B cell (primary cell): Measurements from ENCODE around the gene TMEM52. TPM values are rescaled to one million over a fixed set of nuclear protein-coding genes. Genes with fewer than 3 reads are reported as not detected.

Source experiments
- ATAC-seq: fragments of 200-7000 bp; cut with Tn5 transposase; one replicate; pipeline ENCODE4 v1.10.0; 2021; ENCODE audit warnings: low read depth, mild to moderate bottlenecking, moderate number of reproducible peaks, moderate library complexity
- CTCF ChIA-PET: fragments of 350-600 bp; sonication (Branson Sonifier 250); formaldehyde crosslinking; loops from one replicate; lab custom pipeline; 2021; ENCODE audit warnings: antibody characterized with exemption, inconsistent platforms; lab: Charles Lee
- POLR2A ChIA-PET: fragments of 350-600 bp; sonication (Branson Sonifier 250); formaldehyde crosslinking; loops from one replicate; lab custom pipeline; 2021; ENCODE audit warnings: antibody characterized with exemption; lab: Charles Lee
- DNase-seq: peaks from one replicate; pipeline ENCODE4 v3.0.0; 2013
- H2AFZ ChIP-seq: 2 replicates; pipeline ENCODE4 v1.6.1; 2012; ENCODE audit warnings: mild to moderate bottlenecking, low read depth, low read length; ENCODE audit not compliant: insufficient read depth, poor library complexity, severe bottlenecking
- H3K27ac ChIP-seq, 2 donors: 1 replicate in 1 of 2; 2 replicates in 1 of 2; pipeline ENCODE4 v1.5.1; 2012 to 2013; ENCODE audit warnings: low read length in 2 of 2, mild to moderate bottlenecking in 2 of 2, moderate library complexity in 1 of 2
- H3K27me3 ChIP-seq, 4 experiments: fragments of 200-600 bp in 1 of 4; sonication (generic) in 1 of 4; replicated peaks in 1 of 4; 1 replicate in 2 of 4; 2 replicates in 2 of 4; pipeline versions ENCODE4 v1.6.1 to v1.7.0; 2013 to 2016; ENCODE audit warnings: low read length in 3 of 4, mild to moderate bottlenecking in 2 of 4, mixed read lengths in 1 of 4, moderate library complexity in 1 of 4; ENCODE audit not compliant: insufficient read depth in 4 of 4, control insufficient read depth in 3 of 4; ENCODE audit errors: control extremely low read depth in 1 of 4
- H3K36me3 ChIP-seq, 2 experiments: replicated peaks in 1 of 2; 1 replicate in 1 of 2; 2 replicates in 1 of 2; pipeline versions ENCODE4 v1.6.1 to v1.7.1; 2013; ENCODE audit warnings: low read length in 1 of 2; ENCODE audit not compliant: insufficient read depth in 2 of 2, control insufficient read depth in 1 of 2; ENCODE audit errors: control extremely low read depth in 1 of 2, extremely low read depth in 1 of 2
- H3K4me1 ChIP-seq, 2 donors: fragments of 200-600 bp in 1 of 2; sonication (generic) in 1 of 2; 1 replicate in 1 of 2; 2 replicates in 1 of 2; pipeline versions ENCODE4 v1.5.1 to v1.6.1; 2013 to 2017; ENCODE audit warnings: low read length in 2 of 2; ENCODE audit not compliant: control insufficient read depth in 2 of 2, insufficient read depth in 2 of 2
- H3K4me2 ChIP-seq: replicated peaks from 2 replicates; pipeline ENCODE3; 2012; ENCODE audit warnings: mild to moderate bottlenecking, low read depth, low read length; ENCODE audit not compliant: poor library complexity, severe bottlenecking
- H3K4me3 ChIP-seq, 5 experiments: fragments of 200-600 bp in 1 of 5; sonication (generic) in 1 of 5; 1 replicate in 3 of 5; 2 replicates in 2 of 5; pipeline versions ENCODE4 v1.5.1 to v1.7.0; 2011 to 2016; ENCODE audit warnings: low read length in 4 of 5, mild to moderate bottlenecking in 4 of 5, low read depth in 2 of 5, control low read depth in 1 of 5, moderate library complexity in 1 of 5; ENCODE audit not compliant: insufficient read depth in 1 of 5; ENCODE audit errors: control extremely low read depth in 1 of 5, extremely low read depth in 1 of 5
- H3K79me2 ChIP-seq: fragments of 200-600 bp; sonication (generic); one replicate; pipeline ENCODE4 v1.6.0; 2016; ENCODE audit warnings: low read length; ENCODE audit not compliant: control insufficient read depth, insufficient read depth
- H3K9ac ChIP-seq: fragments of 200-600 bp; sonication (generic); 2 replicates; pipeline ENCODE4 v1.6.1; 2017; ENCODE audit warnings: mild to moderate bottlenecking, low read length, moderate library complexity
- H3K9me3 ChIP-seq, 3 donors: one replicate each; pipeline versions ENCODE4 v1.6.1 to v1.7.1; 2013; ENCODE audit warnings: low read length in 2 of 3; ENCODE audit not compliant: control insufficient read depth in 2 of 3, insufficient read depth in 1 of 3; ENCODE audit errors: control extremely low read depth in 1 of 3
- H4K20me1 ChIP-seq: 2 replicates; pipeline ENCODE4 v1.6.0; 2012; ENCODE audit warnings: mild to moderate bottlenecking, low read length; ENCODE audit not compliant: insufficient read depth, control insufficient read depth, poor library complexity, severe bottlenecking
- H3K27ac Mint-ChIP-seq: one replicate; pipeline ENCODE4 v1.8.0; 2021; ENCODE audit warnings: mixed read lengths
- H3K27me3 Mint-ChIP-seq: one replicate; pipeline ENCODE4 v1.8.0; 2021; ENCODE audit warnings: mixed read lengths
- H3K4me1 Mint-ChIP-seq: one replicate; pipeline ENCODE4 v1.8.0; 2021; ENCODE audit warnings: mixed read lengths
- H3K4me3 Mint-ChIP-seq: one replicate; pipeline ENCODE4 v1.8.0; 2021; ENCODE audit warnings: mixed read lengths
- H3K9me3 Mint-ChIP-seq: one replicate; pipeline ENCODE4 v1.8.0; 2022; ENCODE audit warnings: mixed read lengths; ENCODE audit not compliant: insufficient read depth
- EZH2 ChIP-seq: IDR thresholded peaks from 2 replicates; pipeline ENCODE4 v1.6.1; 2012; ENCODE audit warnings: borderline replicate concordance, low read depth, mild to moderate bottlenecking, moderate library complexity, low read length; ENCODE audit not compliant: insufficient read depth, poor library complexity, severe bottlenecking
- WGBS: methylation state at CpG from one replicate; pipeline ENCODE4 v1.1.5; 2013; ENCODE audit warnings: missing lambda C conversion rate; ENCODE audit not compliant: insufficient coverage; 5-methylcytosine and 5-hydroxymethylcytosine counted together
- intact Hi-C: fragments of 100-400 bp; cut with micrococcal nuclease; formaldehyde crosslinking; loops from one replicate; pipeline ENCODE4 v1.10.0; 2022
- polyA plus RNA-seq: library from polyadenylated mRNA; depleted of rRNA; stranded (reverse); fragments of >200 nt; gene quantifications from 2 replicates; pipeline ENCODE4 v1.2.3, GENCODE V29; 2012
- total RNA-seq, 2 donors: library from RNA; stranded (reverse); fragments of 120-200 nt in 1 of 2; gene quantifications; 1 replicate in 1 of 2; 2 replicates in 1 of 2; pipeline versions ENCODE4 v1.2.3 to v1.2.4, GENCODE V29; 2013 to 2022
- TF ChIP-seq, protein P1 (sequence below): fragments of 200-600 bp; IDR thresholded peaks from one replicate; pipeline ENCODE4 v1.8.0; 2022; ENCODE audit warnings: antibody characterized with exemption, mild to moderate bottlenecking

TMEM52 gene
- total and polyA plus RNA-seq, 2 donors (not counting 1 experiment from before 2014, with no cell fraction given) = 0.69 to 1.00 TPM

DNA sequence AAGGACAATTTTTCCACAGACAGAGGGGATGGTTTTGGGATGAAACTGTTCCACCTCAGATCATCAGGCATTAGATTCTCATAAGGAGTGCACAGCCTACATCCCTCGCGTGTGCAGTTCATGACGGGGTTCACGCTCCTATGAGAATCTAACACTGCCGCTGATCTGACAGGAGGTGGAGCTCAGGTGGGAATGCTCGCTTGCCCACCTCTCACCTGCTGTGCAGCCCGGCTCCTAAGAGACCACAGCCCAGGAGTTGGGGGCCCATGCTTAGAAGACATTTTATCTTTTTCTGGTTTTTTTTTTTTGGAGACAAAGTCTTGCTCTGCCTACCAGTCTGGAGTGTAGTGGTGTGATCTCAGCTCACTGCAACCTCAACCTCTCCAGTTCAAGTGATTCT is 44.2 kb downstream of the TMEM52 start:
- ChIA-PET CTCF (no interaction called here), POLR2A (no interaction called here)
- intact Hi-C loops = no loop called here
- H3K4me3 ChIP-seq = no peak overlapping the region
- H3K36me3 ChIP-seq = peaks cover 2 to 47% of the 10 kb centered on the region in 2 experiments
- H3K79me2 ChIP-seq = peaks cover 99% of the 10 kb centered on the region
- H3K4me1 Mint-ChIP-seq = peaks cover 82% of the 10 kb centered on the region
- H3K9ac ChIP-seq = no peak overlapping the region
- H3K27ac ChIP-seq = no peak overlapping the region
- DNase-seq (no peak), ATAC-seq (no peak)
- peaks cover 50 to 71% of the 10 kb centered on the region in 2 donors for H3K4me1 ChIP-seq
- no peaks in the 10 kb centered on the region for H3K9me3 Mint-ChIP-seq
- H3K27me3 ChIP-seq = no peaks in the 10 kb centered on the region
- WGBS = 97% methylated on average over 7 of the region's 7 CpGs
- H3K27ac Mint-ChIP-seq = no peak overlapping the region
- no peak overlapping the region for H3K4me2 ChIP-seq
- no peaks in the 10 kb centered on the region for H3K9me3 ChIP-seq
- no peak overlapping the region for H3K4me3 Mint-ChIP-seq
- H4K20me1 ChIP-seq = peaks cover 94% of the 10 kb centered on the region
- no peaks in the 10 kb centered on the region for H3K27me3 Mint-ChIP-seq
- no peak overlapping the region for H2AFZ ChIP-seq
- TF ChIP-seq EZH2 = no peak
- TF ChIP-seq, protein P1, sequence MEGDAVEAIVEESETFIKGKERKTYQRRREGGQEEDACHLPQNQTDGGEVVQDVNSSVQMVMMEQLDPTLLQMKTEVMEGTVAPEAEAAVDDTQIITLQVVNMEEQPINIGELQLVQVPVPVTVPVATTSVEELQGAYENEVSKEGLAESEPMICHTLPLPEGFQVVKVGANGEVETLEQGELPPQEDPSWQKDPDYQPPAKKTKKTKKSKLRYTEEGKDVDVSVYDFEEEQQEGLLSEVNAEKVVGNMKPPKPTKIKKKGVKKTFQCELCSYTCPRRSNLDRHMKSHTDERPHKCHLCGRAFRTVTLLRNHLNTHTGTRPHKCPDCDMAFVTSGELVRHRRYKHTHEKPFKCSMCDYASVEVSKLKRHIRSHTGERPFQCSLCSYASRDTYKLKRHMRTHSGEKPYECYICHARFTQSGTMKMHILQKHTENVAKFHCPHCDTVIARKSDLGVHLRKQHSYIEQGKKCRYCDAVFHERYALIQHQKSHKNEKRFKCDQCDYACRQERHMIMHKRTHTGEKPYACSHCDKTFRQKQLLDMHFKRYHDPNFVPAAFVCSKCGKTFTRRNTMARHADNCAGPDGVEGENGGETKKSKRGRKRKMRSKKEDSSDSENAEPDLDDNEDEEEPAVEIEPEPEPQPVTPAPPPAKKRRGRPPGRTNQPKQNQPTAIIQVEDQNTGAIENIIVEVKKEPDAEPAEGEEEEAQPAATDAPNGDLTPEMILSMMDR = no peak

DNA sequence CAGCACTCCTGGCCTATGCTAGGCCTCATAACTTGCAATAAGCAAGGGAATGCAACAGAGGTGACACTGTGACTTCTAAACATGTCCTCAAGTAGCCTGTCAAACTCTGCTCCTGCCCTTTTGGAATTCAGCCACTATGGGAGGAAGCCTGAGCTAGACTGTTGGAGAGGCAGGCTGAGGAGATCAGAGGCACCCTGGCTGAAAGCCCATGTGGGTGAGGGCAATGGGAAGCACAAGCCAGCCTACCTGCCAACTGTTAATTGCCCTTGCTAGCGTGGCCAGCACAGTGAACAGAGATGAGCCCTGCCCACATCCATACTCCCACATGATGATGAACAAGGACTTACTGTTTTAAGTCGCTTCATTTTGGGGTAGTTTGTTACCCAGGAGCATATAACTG is 45.9 kb downstream of the TMEM52 start:
- Mint-ChIP-seq H3K4me1 (peaks cover 76% of the 10 kb centered on the region), H3K9me3 (no peaks in the 10 kb centered on the region), H3K4me3 (no peak overlapping the region), H3K27me3 (no peaks in the 10 kb centered on the region), H3K27ac (peak overlapping the region; percentile 76)
- no peak overlapping the region for H3K4me3 ChIP-seq
- H3K4me1 ChIP-seq = peaks cover 51 to 74% of the 10 kb centered on the region in 2 donors
- intact Hi-C loops = no loop called here
- H2AFZ ChIP-seq = no peak overlapping the region
- no peak overlapping the region for H3K4me2 ChIP-seq
- ChIA-PET CTCF (no interaction called here), POLR2A (no interaction called here)
- peaks cover 2 to 37% of the 10 kb centered on the region in 2 experiments for H3K36me3 ChIP-seq
- no peak overlapping the region for H3K9ac ChIP-seq
- no peaks in the 10 kb centered on the region for H3K9me3 ChIP-seq
- H4K20me1 ChIP-seq = peaks cover 93% of the 10 kb centered on the region
- no CpG with 5 or more reads among the region's 2 CpGs for WGBS
- H3K27ac ChIP-seq = no peak overlapping the region
- DNase-seq (no peak), ATAC-seq (no peak)
- TF ChIP-seq, protein P1 = no peak
- H3K27me3 ChIP-seq = no peaks in the 10 kb centered on the region
- H3K79me2 ChIP-seq = peaks cover 99% of the 10 kb centered on the region
